H1 (cell line): ENCODE results near the gene HOXC5. TPM values are rescaled to one million over a fixed set of nuclear protein-coding genes. Genes with fewer than 3 reads are reported as not detected.
A peak's percentile ranks its signal among the peaks of the same experiment; 100 is the strongest.

Experiments used
- CTCF ChIA-PET: fragments of 300-600 bp; sonication (Branson Sonifier 250); formaldehyde crosslinking; loops from one replicate; lab custom pipeline; 2021; ENCODE audit not compliant: partially characterized antibody; lab: Charles Lee
- POLR2A ChIA-PET: fragments of 300-600 bp; sonication (Branson Sonifier 250); formaldehyde crosslinking; loops from one replicate; lab custom pipeline; 2021; ENCODE audit warnings: inconsistent platforms; ENCODE audit not compliant: partially characterized antibody; lab: Charles Lee
- DNase-seq, 2 experiments: peaks; one replicate each; pipeline versions ENCODE4 v3.0.0 to v3.0.0-alpha.2; 2010 to 2022; ENCODE audit warnings: low spot score in 2 of 2, low read depth in 1 of 2, mixed read lengths in 1 of 2
- FAIRE-seq: peaks from 2 replicates; lab custom pipeline; 2011; peaks lifted over from hg19 to GRCh38; lab: Jason Lieb, UNC
- H2AFZ ChIP-seq: 2 replicates; pipeline ENCODE4 v1.8.1; 2012; ENCODE audit warnings: low read length, inconsistent platforms
- H2AK5ac ChIP-seq: 2 replicates; pipeline ENCODE4 v1.6.1; 2013; ENCODE audit warnings: low read depth, low read length
- H2BK120ac ChIP-seq: replicated peaks from 2 replicates; pipeline ENCODE3; 2013; ENCODE audit warnings: low read depth, low read length, inconsistent platforms
- H2BK12ac ChIP-seq: 2 replicates; pipeline ENCODE4 v1.6.1; 2013; ENCODE audit warnings: low read depth, low read length
- H2BK15ac ChIP-seq: 2 replicates; pipeline ENCODE4 v1.6.1; 2013; ENCODE audit warnings: low read length
- H2BK20ac ChIP-seq: 2 replicates; pipeline ENCODE4 v1.6.1; 2013; ENCODE audit warnings: low read length
- H2BK5ac ChIP-seq: 2 replicates; pipeline ENCODE4 v1.6.1; 2013; ENCODE audit warnings: low read depth, low read length
- H3K14ac ChIP-seq: 2 replicates; pipeline ENCODE4 v1.6.1; 2013; ENCODE audit warnings: inconsistent platforms; ENCODE audit not compliant: insufficient read length
- H3K18ac ChIP-seq: 2 replicates; pipeline ENCODE4 v1.6.1; 2013; ENCODE audit warnings: low read length; ENCODE audit errors: extremely low read depth
- H3K23ac ChIP-seq: 2 replicates; pipeline ENCODE4 v1.6.1; 2013; ENCODE audit warnings: inconsistent platforms; ENCODE audit not compliant: insufficient read length
- H3K23me2 ChIP-seq: 2 replicates; pipeline ENCODE4 v1.6.1; 2013; ENCODE audit warnings: low read depth, low read length
- H3K27ac ChIP-seq: 2 replicates; pipeline ENCODE4 v1.6.1; 2011; ENCODE audit warnings: low read depth, low read length, inconsistent platforms
- H3K27me3 ChIP-seq, 4 experiments: replicated peaks in 1 of 4; 1 replicate in 1 of 4; 2 replicates in 3 of 4; pipeline versions ENCODE4 v1.6.1 to v1.8.1; 2011 to 2013; ENCODE audit warnings: low read length in 3 of 4, mild to moderate bottlenecking in 3 of 4, inconsistent platforms in 2 of 4, mixed read lengths in 2 of 4, moderate library complexity in 1 of 4; ENCODE audit not compliant: control insufficient read depth in 3 of 4, insufficient read depth in 3 of 4; ENCODE audit errors: extremely low read depth in 1 of 4
- H3K36me3 ChIP-seq, 4 experiments: 2 replicates each; pipeline versions ENCODE4 v1.6.1 to v1.8.1; 2011 to 2013; ENCODE audit warnings: mild to moderate bottlenecking in 4 of 4, low read length in 3 of 4, moderate library complexity in 2 of 4, control low read depth in 1 of 4, inconsistent platforms in 1 of 4; ENCODE audit not compliant: insufficient read depth in 4 of 4, control insufficient read depth in 2 of 4
- H3K4ac ChIP-seq: replicated peaks from 2 replicates; pipeline ENCODE3; 2013; ENCODE audit warnings: low read length, low read depth, mixed read lengths, inconsistent platforms; ENCODE audit not compliant: insufficient read length
- H3K4me1 ChIP-seq, 4 experiments: replicated peaks in 1 of 4; 1 replicate in 1 of 4; 2 replicates in 3 of 4; pipeline versions ENCODE4 v1.6.1 to v1.8.1; 2011 to 2013; ENCODE audit warnings: low read length in 3 of 4, inconsistent platforms in 2 of 4, mixed read lengths in 1 of 4; ENCODE audit not compliant: insufficient read depth in 4 of 4, control insufficient read depth in 3 of 4
- H3K4me2 ChIP-seq, 2 experiments: 2 replicates each; pipeline versions ENCODE4 v1.6.1 to v1.8.1; 2011 to 2013; ENCODE audit warnings: low read depth in 2 of 2, low read length in 2 of 2, control low read depth in 1 of 2, inconsistent platforms in 1 of 2, mild to moderate bottlenecking in 1 of 2; ENCODE audit not compliant: insufficient read depth in 1 of 2
- H3K4me3 ChIP-seq, 4 experiments: fragments of 200-600, 300-600 bp in 1 of 4; sonication (generic), shearing (Covaris generic), sonication (Bioruptor Twin) in 1 of 4; 2 replicates each; pipeline versions ENCODE4 v1.5.1 to v1.8.1; 2011 to 2016; ENCODE audit warnings: low read length in 4 of 4, low read depth in 3 of 4, control low read depth in 2 of 4, inconsistent platforms in 2 of 4, mild to moderate bottlenecking in 2 of 4, mixed read lengths in 1 of 4, moderate library complexity in 1 of 4; ENCODE audit not compliant: insufficient read depth in 2 of 4; ENCODE audit errors: extremely low read depth in 1 of 4
- H3K56ac ChIP-seq: replicated peaks from 2 replicates; pipeline ENCODE3; 2013; ENCODE audit warnings: low read depth, mild to moderate bottlenecking, mixed read lengths, low read length, inconsistent platforms; ENCODE audit not compliant: insufficient read length
- H3K79me1 ChIP-seq: 2 replicates; pipeline ENCODE4 v1.6.1; 2013; ENCODE audit warnings: low read depth, low read length, control low read depth
- H3K79me2 ChIP-seq, 2 experiments: 2 replicates each; pipeline versions ENCODE4 v1.6.1 to v1.8.1; 2012 to 2013; ENCODE audit warnings: low read length in 2 of 2, mild to moderate bottlenecking in 2 of 2, inconsistent platforms in 1 of 2; ENCODE audit not compliant: insufficient read depth in 2 of 2, control insufficient read depth in 1 of 2
- H3K9ac ChIP-seq, 4 experiments: replicated peaks in 1 of 4; 1 replicate in 1 of 4; 2 replicates in 3 of 4; pipeline versions ENCODE4 v1.6.1 to v1.8.1; 2011 to 2013; ENCODE audit warnings: low read depth in 3 of 4, low read length in 3 of 4, control low read depth in 2 of 4, mild to moderate bottlenecking in 2 of 4, moderate library complexity in 2 of 4, inconsistent platforms in 1 of 4; ENCODE audit errors: extremely low read depth in 1 of 4
- H3K9me3 ChIP-seq, 2 experiments: 2 replicates each; pipeline versions ENCODE4 v1.6.1 to v1.8.1; 2012 to 2013; ENCODE audit warnings: mild to moderate bottlenecking in 2 of 2, moderate library complexity in 2 of 2, control low read depth in 1 of 2, inconsistent platforms in 1 of 2, low read depth in 1 of 2, low read length in 1 of 2, mixed read lengths in 1 of 2; ENCODE audit not compliant: insufficient read depth in 2 of 2
- H4K20me1 ChIP-seq, 2 experiments: replicated peaks in 1 of 2; 2 replicates each; pipeline versions ENCODE3 to v1.8.1; 2011 to 2013; ENCODE audit warnings: inconsistent platforms in 2 of 2, low read length in 2 of 2, mild to moderate bottlenecking in 1 of 2; ENCODE audit not compliant: insufficient read depth in 2 of 2, control insufficient read depth in 1 of 2
- H4K5ac ChIP-seq: 2 replicates; pipeline ENCODE4 v1.6.1; 2013; ENCODE audit warnings: low read length, low read depth, mixed read lengths, inconsistent platforms; ENCODE audit not compliant: insufficient read length
- H4K8ac ChIP-seq: 2 replicates; pipeline ENCODE4 v1.8.0; 2013; ENCODE audit warnings: mild to moderate bottlenecking, moderate library complexity, low read length, inconsistent platforms; ENCODE audit not compliant: insufficient read depth; ENCODE audit errors: extremely low read depth
- H4K91ac ChIP-seq: replicated peaks from 2 replicates; pipeline ENCODE3; 2013; ENCODE audit warnings: low read length, mixed read lengths, inconsistent platforms; ENCODE audit not compliant: insufficient read length
- EZH2 ChIP-seq: fragments of 200-600 bp; sonication (generic); IDR thresholded peaks from 2 replicates; pipeline ENCODE4 v1.7.1; 2012; ENCODE audit warnings: low read depth, mild to moderate bottlenecking, moderate library complexity, low read length, inconsistent platforms; ENCODE audit not compliant: severe bottlenecking
- NANOG ChIP-seq: IDR thresholded peaks from 2 replicates; pipeline ENCODE4 v1.6.1; 2011; ENCODE audit warnings: low read length, low read depth, mild to moderate bottlenecking, inconsistent platforms; ENCODE audit not compliant: insufficient read depth, poor library complexity, severe bottlenecking
- RNF2 ChIP-seq: fragments of 200-900, 300-1000 bp; sonication (generic); IDR thresholded peaks from 2 replicates; pipeline ENCODE4 v1.7.1; 2016; ENCODE audit warnings: borderline replicate concordance, low read depth, mild to moderate bottlenecking, antibody characterized with exemption, low read length; ENCODE audit not compliant: poor library complexity, severe bottlenecking; ENCODE audit errors: missing control alignments
- SUZ12 ChIP-seq: fragments of 200-600 bp; sonication (generic); IDR thresholded peaks from 2 replicates; pipeline ENCODE4 v1.6.1; 2012; ENCODE audit warnings: mild to moderate bottlenecking, inconsistent platforms, low read length, moderate library complexity, mixed read lengths
- WGBS, 2 experiments: shearing (Covaris generic) in 1 of 2; methylation state at CpG; one replicate each; pipeline versions ENCODE4 v1.1.6 to v1.1.7; 2013 to 2015; ENCODE audit warnings: low lambda C conversion rate in 2 of 2, mixed read lengths in 2 of 2, inconsistent platforms in 1 of 2, low coverage in 1 of 2, missing lambda C conversion rate in 1 of 2; ENCODE audit not compliant: insufficient replicate concordance in 2 of 2, insufficient coverage in 1 of 2, insufficient read length in 1 of 2; ENCODE audit errors: extremely low coverage in 1 of 2, missing lambda C conversion rate in 1 of 2; 5-methylcytosine and 5-hydroxymethylcytosine counted together
- polyA plus RNA-seq, 7 experiments: library from polyadenylated mRNA; depleted of rRNA in 3 of 7; stranded (reverse) in 5 of 7; unstranded in 2 of 7; fragments of >200 nt in 5 of 7; fragments of 200-250 nt in 2 of 7; gene quantifications; 1 replicate in 5 of 7; 2 replicates in 1 of 7; 4 replicates in 1 of 7; pipeline versions ENCODE4 v1.2.1 to v1.2.3, GENCODE V29; 2011 to 2013; ENCODE audit warnings: missing spikeins in 2 of 7, mixed read lengths in 2 of 7
- total RNA-seq: library from RNA; stranded (reverse); fragmentation: NEBNext Ultra II Directional; extraction: Animal tissue kit (Norgen Biotek cat#: 25700); gene quantifications from 2 replicates; pipeline ENCODE4 v1.2.1, GENCODE V29; 2021

Gene HOXC5
- total and polyA plus RNA-seq, 2 of the 8 experiments (the other 6 are each of a cell fraction or from before 2014, with no cell fraction given) = not detected

GRCh38 chr12:53983950-53984572 is 48.8 kb upstream of the HOXC5 start:
- ChIA-PET CTCF (interaction anchor here (1.2 to 5.8 kb wide), 13 partner anchors 8 to 231 kb away, joined by 4 to 91 read pairs (median 20); partner anchors contain the start of genes HOXC12, HOXC8 and HOXC9), POLR2A (interaction anchor here (1.1 kb wide), 1 partner anchor 40 kb away, joined by 3 read pairs; no protein-coding TSS in a partner anchor)
- peaks cover 0 to 9% of the 10 kb centered on the region in 2 experiments; a peak in 1 of 4 replicates for H3K9me3 ChIP-seq
- 12% methylated on average over 20 of the region's 30 CpGs; no CpG with 5 or more reads in 1 of the 2 experiments for WGBS, 2 experiments
- H2BK120ac ChIP-seq = no peak overlapping the region
- H3K79me2 ChIP-seq = no peaks in the 10 kb centered on the region
- peaks cover 0 to 8% (median 0%) of the 10 kb centered on the region in 4 experiments; a peak in 1 of 8 replicates for H3K36me3 ChIP-seq
- no peaks in the 10 kb centered on the region for H3K79me1 ChIP-seq
- H3K23me2 ChIP-seq = no peaks in the 10 kb centered on the region; the same call in 1 of the 2 replicates
- H4K91ac ChIP-seq = no peak overlapping the region
- no peak overlapping the region for H4K5ac ChIP-seq
- H2BK15ac ChIP-seq = no peak overlapping the region
- no peak overlapping the region for H3K9ac ChIP-seq
- H2AK5ac ChIP-seq = no peak overlapping the region
- H3K27me3 ChIP-seq = peaks cover 92 to 99% (median 97%) of the 10 kb centered on the region in 4 experiments
- H2BK12ac ChIP-seq = peak overlapping the region; percentile 50; the same call in 1 of the 2 replicates
- H4K8ac ChIP-seq = no peak overlapping the region
- no peak for FAIRE-seq
- H3K14ac ChIP-seq = no peak overlapping the region
- peaks cover 15 to 32% of the 10 kb centered on the region in 2 experiments for H4K20me1 ChIP-seq
- H2BK5ac ChIP-seq = no peak overlapping the region
- H3K4me2 ChIP-seq = peak overlapping the region in 1 of 2 experiments; percentile 9; a peak in 1 of 4 replicates
- TF ChIP-seq SUZ12 (peak; percentile 90), RNF2 (peak; percentile 67), EZH2 (peak; percentile 79), NANOG (no peak)
- H2AFZ ChIP-seq = no peak overlapping the region
- peaks cover 0 to 6% (median 3%) of the 10 kb centered on the region in 4 experiments; a peak in 3 of 7 replicates for H3K4me1 ChIP-seq
- H3K56ac ChIP-seq = no peak overlapping the region
- no peak overlapping the region for H2BK20ac ChIP-seq
- H3K23ac ChIP-seq = no peak overlapping the region
- no peak overlapping the region for H3K4ac ChIP-seq
- H3K4me3 ChIP-seq = no peak overlapping the region
- no peak overlapping the region; the same call in 1 of the 2 replicates for H3K18ac ChIP-seq
- no peak for DNase-seq
- H3K27ac ChIP-seq = no peak overlapping the region
